HG03558 (cell line): ENCODE results near the gene PGP.

Experiments
- ATAC-seq: cut with Tn5 transposase; IDR thresholded peaks from one replicate; pipeline ENCODE4 v1.9.1; 2021; ENCODE audit warnings: moderate number of reproducible peaks; ENCODE audit not compliant: unreplicated experiment; ENCODE audit errors: extremely low read depth

Gene PGP

GRCh38 chr16:2186505-2186904, 28.1 kb downstream of the PGP start:
- ATAC-seq = no peak

DNA sequence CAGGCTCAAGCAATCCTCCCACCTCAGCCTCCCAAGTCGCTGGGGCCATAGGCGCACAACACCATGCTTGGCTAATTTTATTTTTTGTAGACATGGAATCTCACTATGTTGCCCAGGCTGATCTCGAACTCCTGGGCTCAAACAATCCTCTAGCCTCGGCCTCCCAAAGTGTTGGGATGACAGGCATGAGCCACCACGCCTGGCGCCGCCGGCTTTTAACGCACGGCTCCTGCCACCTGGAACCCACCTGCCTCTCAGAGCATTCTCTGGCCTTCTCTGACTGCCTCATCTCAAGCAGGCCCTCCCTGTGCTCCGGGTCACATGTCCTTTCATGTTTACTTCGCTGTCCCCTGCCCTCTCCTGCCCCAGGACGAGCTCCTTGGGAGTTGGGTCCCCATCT, 28.6 kb downstream of the PGP start:
- no peak for ATAC-seq

DNA sequence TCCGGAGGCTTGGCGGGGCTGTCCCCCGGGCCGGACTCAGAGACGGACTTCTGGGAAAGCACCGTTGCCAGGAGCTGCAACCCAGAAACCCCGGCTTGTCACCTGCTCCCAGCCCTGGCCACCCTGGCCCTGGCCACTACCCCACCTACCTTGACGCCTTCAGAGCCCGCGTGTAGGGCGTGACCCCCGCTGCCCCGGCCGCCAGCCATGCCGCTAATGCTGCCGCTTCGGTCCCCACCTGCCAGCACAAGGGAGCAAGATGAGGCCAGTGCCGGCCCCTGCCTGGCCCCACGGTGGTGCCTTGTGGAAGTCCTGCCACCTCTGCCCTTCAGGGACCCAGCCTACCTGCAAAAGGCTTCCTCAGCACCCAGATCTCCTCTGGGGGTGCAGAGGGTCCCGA, 29.7 kb downstream of the PGP start:
- ATAC-seq = no peak

DNA sequence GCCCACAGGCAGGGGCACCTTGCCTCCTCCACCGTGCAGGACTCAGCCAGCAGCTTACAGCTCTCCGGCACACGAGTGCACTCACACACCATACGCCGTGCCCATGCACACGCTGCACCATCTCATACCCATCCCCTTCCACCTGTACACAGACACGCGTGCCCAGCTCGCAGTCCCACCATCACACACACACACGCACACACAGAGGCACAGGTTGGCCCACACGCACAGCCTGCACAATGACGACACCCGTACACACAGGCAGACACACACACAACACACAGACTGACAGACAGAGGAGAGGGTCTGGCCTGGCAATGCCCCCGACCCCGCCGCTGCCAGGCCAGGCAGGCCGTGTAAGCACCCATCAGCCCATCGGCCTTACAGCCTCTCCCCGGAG, 30.3 kb downstream of the PGP start:
- ATAC-seq = no peak

- no peak for ATAC-seq
Observed at GRCh38 chr16:2183671-2184070, 31.0 kb downstream of the PGP start.

DNA sequence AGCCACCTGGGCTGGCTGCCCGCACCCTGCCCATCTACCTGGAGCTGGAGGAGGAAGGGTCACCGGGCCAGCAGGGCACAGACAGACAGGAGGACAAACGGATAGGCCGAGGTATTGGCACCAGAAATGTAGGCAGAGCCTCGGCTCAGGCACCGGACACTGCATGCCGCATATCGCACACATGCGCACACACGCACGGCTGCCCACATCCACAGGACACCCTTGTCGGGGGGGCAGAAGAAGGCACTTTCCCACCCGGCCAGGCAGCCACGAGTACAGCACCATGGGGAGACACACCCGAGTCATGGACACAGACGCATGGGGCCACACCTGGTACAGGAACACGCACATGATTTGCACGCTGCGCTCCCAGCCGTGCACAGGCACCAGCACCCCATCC, 32.7 kb downstream of the PGP start:
- ATAC-seq = no peak

- ATAC-seq = no peak
Observed at GRCh38 chr16:2180962-2181923, 33.4 kb downstream of the PGP start.

- ATAC-seq = no peak
Observed at GRCh38 chr16:2180461-2180860, 34.2 kb downstream of the PGP start.

GRCh38 chr16:2179576-2179975, 35.1 kb downstream of the PGP start:
- ATAC-seq = no peak

GRCh38 chr16:2179107-2179501, 35.5 kb downstream of the PGP start:
- ATAC-seq = no peak

GRCh38 chr16:2178321-2179106, 36.1 kb downstream of the PGP start:
- no peak for ATAC-seq

DNA sequence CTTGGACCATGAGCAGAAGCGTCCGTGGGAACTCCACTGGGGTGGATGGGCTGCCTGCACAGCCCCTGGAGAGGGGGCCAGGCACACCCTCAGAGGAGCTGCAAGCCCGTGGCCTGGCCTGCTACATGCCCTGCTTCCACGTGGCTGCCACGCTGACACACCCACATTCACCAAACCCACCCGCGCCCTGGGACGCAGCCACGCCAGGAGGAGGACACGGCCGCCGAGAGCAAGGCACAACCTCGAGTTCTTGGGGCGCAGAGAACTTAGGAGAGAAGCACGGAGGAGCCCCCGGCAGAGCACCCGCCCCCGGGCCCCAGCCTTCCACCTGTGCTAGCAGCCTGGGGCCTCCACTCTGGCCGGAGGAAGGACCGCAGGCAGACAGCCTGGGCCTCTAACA, 37.1 kb downstream of the PGP start:
- no peak for ATAC-seq

- ATAC-seq = no peak
Observed at GRCh38 chr16:2177101-2177500, 37.5 kb downstream of the PGP start.

- ATAC-seq = no peak
Observed at GRCh38 chr16:2176047-2176446, 38.6 kb downstream of the PGP start.

DNA sequence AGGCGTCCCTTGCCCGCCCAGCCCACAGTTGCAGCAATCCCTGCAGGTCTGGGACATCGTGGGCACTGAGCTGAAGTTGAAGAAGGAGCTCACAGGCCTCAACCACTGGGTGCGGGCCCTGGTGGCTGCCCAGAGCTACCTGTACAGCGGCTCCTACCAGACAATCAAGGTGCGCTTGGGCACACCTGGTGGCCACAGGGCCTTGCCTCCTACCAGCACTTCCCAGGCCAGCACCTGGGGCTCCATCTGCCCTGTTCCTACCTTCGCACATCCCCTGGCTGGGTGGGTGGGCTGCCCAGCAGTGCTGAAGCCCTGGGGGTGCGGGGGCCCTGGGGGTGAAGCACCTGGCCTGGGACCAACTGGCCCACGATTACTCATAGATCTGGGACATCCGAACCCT, 39.2 kb downstream of the PGP start:
- no peak for ATAC-seq

GRCh38 chr16:2174396-2175131, 40.1 kb downstream of the PGP start:
- ATAC-seq = no peak

DNA sequence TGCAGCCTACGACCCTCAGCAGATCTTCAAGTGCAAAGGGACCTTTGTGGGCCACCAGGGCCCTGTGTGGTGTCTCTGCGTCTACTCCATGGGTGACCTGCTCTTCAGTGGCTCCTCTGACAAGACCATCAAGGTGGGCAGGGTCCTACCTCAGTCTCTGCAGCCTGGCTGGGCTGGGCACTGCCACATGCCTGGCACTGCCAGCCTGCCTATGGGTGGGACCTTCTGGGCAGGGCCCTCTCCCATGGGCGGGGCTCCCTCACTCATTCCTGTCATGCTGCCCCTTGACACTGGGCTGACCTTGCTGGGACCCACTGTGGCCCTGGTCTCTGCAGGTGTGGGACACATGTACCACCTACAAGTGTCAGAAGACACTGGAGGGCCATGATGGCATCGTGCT, 40.7 kb downstream of the PGP start:
- ATAC-seq = no peak

DNA sequence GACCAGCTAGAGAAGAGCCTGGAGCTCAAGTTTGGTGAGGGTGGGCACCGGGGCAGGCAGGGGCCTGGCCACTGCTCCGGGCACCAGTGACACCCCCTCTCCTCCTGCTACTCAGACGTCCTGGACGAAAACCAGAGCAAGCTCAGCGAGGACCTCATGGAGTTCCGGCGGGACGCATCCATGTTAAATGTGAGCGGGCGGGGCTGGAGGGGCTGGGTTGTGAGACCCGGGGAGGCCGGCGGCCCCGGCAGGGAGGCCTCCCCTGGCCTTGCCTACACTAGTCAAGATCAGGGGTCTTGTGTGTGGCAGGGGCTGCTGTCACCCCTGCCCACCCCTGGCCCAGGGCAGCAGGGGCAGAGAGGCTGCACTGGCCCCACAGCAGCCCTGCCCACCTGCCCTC, 41.3 kb downstream of the PGP start:
- no peak for ATAC-seq

GRCh38 chr16:2172688-2173335, 41.8 kb downstream of the PGP start:
- no peak for ATAC-seq

DNA sequence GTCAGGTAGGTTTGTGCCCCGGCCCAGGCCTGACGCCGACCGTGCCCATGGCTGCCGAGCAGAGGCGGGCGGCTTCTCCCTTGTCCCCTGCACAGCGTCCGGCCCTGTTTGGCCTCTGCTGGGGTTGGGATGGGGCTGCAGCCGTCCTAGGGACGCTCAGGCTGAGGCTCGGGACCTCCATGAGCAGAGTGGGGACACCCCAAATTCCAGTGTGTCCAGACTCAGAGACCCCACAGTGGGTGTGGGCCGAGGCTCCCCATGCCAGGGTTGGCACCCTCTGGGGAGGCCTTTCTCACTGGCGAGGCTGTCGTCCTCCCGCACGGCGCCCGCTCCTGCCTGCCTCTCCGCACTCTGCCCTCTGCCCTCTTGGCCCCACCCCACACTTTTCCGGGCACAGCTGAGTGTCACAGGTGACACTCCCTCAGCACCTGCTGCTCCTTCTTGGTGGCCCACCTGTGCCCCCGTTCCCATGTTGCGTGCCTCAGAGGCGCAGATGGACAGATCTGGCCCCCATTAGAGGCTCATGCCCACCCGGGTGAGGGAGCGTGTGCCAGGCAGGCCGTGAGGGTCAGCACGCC, 43.0 kb downstream of the PGP start:
- no peak for ATAC-seq
